H9 (cell line): ENCODE measurements around the gene FST. TPM values are rescaled to one million over a fixed set of nuclear protein-coding genes. Genes with fewer than 3 reads are reported as not detected.

Experiments used
- DNase-seq: peaks from one replicate; pipeline ENCODE4 v3.0.0-alpha.2; 2017
- H2AFZ ChIP-seq: one replicate; pipeline ENCODE4 v1.6.1; 2013; ENCODE audit warnings: mild to moderate bottlenecking, low read length, control low read depth, moderate library complexity
- H2AK5ac ChIP-seq: 2 replicates; pipeline ENCODE4 v1.6.1; 2013; ENCODE audit warnings: low read length, control low read depth, mixed read lengths; ENCODE audit not compliant: insufficient read length
- H2BK120ac ChIP-seq: one replicate; pipeline ENCODE4 v1.6.1; 2013; ENCODE audit warnings: low read depth, mild to moderate bottlenecking, low read length, control low read depth, inconsistent platforms; ENCODE audit not compliant: poor library complexity, severe bottlenecking
- H2BK12ac ChIP-seq: 2 replicates; pipeline ENCODE4 v1.6.1; 2013; ENCODE audit warnings: low read length, control low read depth, mixed read lengths, low read depth; ENCODE audit not compliant: insufficient read length
- H2BK15ac ChIP-seq: 2 replicates; pipeline ENCODE4 v1.6.1; 2013; ENCODE audit warnings: low read depth, low read length, control low read depth
- H2BK20ac ChIP-seq: one replicate; pipeline ENCODE4 v1.6.1; 2013; ENCODE audit warnings: low read depth, mild to moderate bottlenecking, low read length, control low read depth, inconsistent platforms; ENCODE audit not compliant: poor library complexity, severe bottlenecking
- H2BK5ac ChIP-seq: 2 replicates; pipeline ENCODE4 v1.6.1; 2013; ENCODE audit warnings: low read length, control low read depth, mixed read lengths; ENCODE audit not compliant: insufficient read length
- H3K14ac ChIP-seq: 2 replicates; pipeline ENCODE4 v1.6.1; 2013; ENCODE audit warnings: low read length, control low read depth; ENCODE audit not compliant: insufficient read depth
- H3K18ac ChIP-seq: 2 replicates; pipeline ENCODE4 v1.6.1; 2013; ENCODE audit warnings: low read depth, mild to moderate bottlenecking, mixed read lengths, low read length, control low read depth; ENCODE audit not compliant: insufficient read length
- H3K23ac ChIP-seq: 2 replicates; pipeline ENCODE4 v1.6.1; 2013; ENCODE audit warnings: low read length, control low read depth, mixed read lengths, low read depth; ENCODE audit not compliant: insufficient read length
- H3K23me2 ChIP-seq: 2 replicates; pipeline ENCODE4 v1.6.1; 2013; ENCODE audit warnings: low read depth, mild to moderate bottlenecking, mixed read lengths, low read length, control low read depth; ENCODE audit not compliant: insufficient read length, poor library complexity, severe bottlenecking
- H3K27ac ChIP-seq: 2 replicates; pipeline ENCODE4 v1.5.1; 2013; ENCODE audit warnings: low read length, control low read depth, mixed read lengths, low read depth; ENCODE audit not compliant: insufficient read length
- H3K27me3 ChIP-seq: 2 replicates; pipeline ENCODE4 v1.6.1; 2013; ENCODE audit warnings: low read length, control low read depth, inconsistent platforms; ENCODE audit not compliant: insufficient read depth
- H3K4ac ChIP-seq: 2 replicates; pipeline ENCODE4 v1.6.1; 2013; ENCODE audit warnings: low read depth, mild to moderate bottlenecking, control low read depth, inconsistent platforms, low read length, moderate library complexity
- H3K4me1 ChIP-seq: 2 replicates; pipeline ENCODE4 v1.6.1; 2013; ENCODE audit warnings: low read length, control low read depth, inconsistent platforms; ENCODE audit not compliant: insufficient read depth
- H3K4me2 ChIP-seq: 2 replicates; pipeline ENCODE4 v1.6.1; 2013; ENCODE audit warnings: low read length, control low read depth, mixed read lengths; ENCODE audit not compliant: insufficient read length, insufficient read depth
- H3K56ac ChIP-seq: 2 replicates; pipeline ENCODE4 v1.6.1; 2013; ENCODE audit warnings: low read depth, mild to moderate bottlenecking, mixed read lengths, low read length, control low read depth; ENCODE audit not compliant: insufficient read length
- H3K79me1 ChIP-seq: 2 replicates; pipeline ENCODE4 v1.6.1; 2013; ENCODE audit warnings: low read depth, mild to moderate bottlenecking, moderate library complexity, low read length, control low read depth, inconsistent platforms; ENCODE audit not compliant: insufficient read depth, poor library complexity, severe bottlenecking
- H3K79me2 ChIP-seq: 2 replicates; pipeline ENCODE4 v1.6.1; 2013; ENCODE audit warnings: low read length, control low read depth, inconsistent platforms; ENCODE audit not compliant: insufficient read depth
- H3K9ac ChIP-seq: 2 replicates; pipeline ENCODE4 v1.6.1; 2013; ENCODE audit warnings: low read length, control low read depth, mixed read lengths; ENCODE audit not compliant: insufficient read length; ENCODE audit errors: extremely low read depth
- H3K9me3 ChIP-seq: one replicate; pipeline ENCODE4 v1.6.1; 2013; ENCODE audit warnings: low read depth, low read length, inconsistent platforms; ENCODE audit not compliant: control insufficient read depth
- H3T11ph ChIP-seq: one replicate; pipeline ENCODE4 v1.6.1; 2013; ENCODE audit warnings: mild to moderate bottlenecking, low read length, control low read depth, inconsistent platforms
- H4K20me1 ChIP-seq: one replicate; pipeline ENCODE4 v1.6.1; 2013; ENCODE audit not compliant: control insufficient read depth, insufficient read length, insufficient read depth
- H4K5ac ChIP-seq: 2 replicates; pipeline ENCODE4 v1.6.1; 2013; ENCODE audit warnings: low read depth, mild to moderate bottlenecking, mixed read lengths, low read length, control low read depth; ENCODE audit not compliant: insufficient read length
- H4K8ac ChIP-seq: replicated peaks from 2 replicates; pipeline ENCODE4 v1.6.1; 2013; ENCODE audit warnings: low read length, control low read depth, mixed read lengths, low read depth; ENCODE audit not compliant: insufficient read length
- H4K91ac ChIP-seq: 2 replicates; pipeline ENCODE4 v1.6.1; 2013; ENCODE audit warnings: low read depth, mild to moderate bottlenecking, moderate library complexity, mixed read lengths, low read length, control low read depth; ENCODE audit not compliant: insufficient read length
- H3K27ac Mint-ChIP-seq, 3 experiments: 2 replicates in 2 of 3; 3 replicates in 1 of 3; pipeline ENCODE4 v1.8.0; 2020 to 2021; ENCODE audit warnings: mixed read lengths in 3 of 3, mild to moderate bottlenecking in 1 of 3, moderate library complexity in 1 of 3
- H3K27me3 Mint-ChIP-seq: 2 replicates; pipeline ENCODE4 v1.8.0; 2021; ENCODE audit warnings: low read depth, mild to moderate bottlenecking, moderate library complexity, mixed read lengths
- H3K36me3 Mint-ChIP-seq, 3 experiments: 2 replicates in 2 of 3; 3 replicates in 1 of 3; pipeline ENCODE4 v1.8.0; 2020 to 2021; ENCODE audit warnings: low read depth in 3 of 3, mixed read lengths in 3 of 3; ENCODE audit not compliant: insufficient read depth in 1 of 3
- H3K4me1 Mint-ChIP-seq, 2 experiments: 2 replicates each; pipeline ENCODE4 v1.8.0; 2020; ENCODE audit warnings: mixed read lengths in 2 of 2
- H3K4me3 Mint-ChIP-seq, 2 experiments: 2 replicates in 1 of 2; 3 replicates in 1 of 2; pipeline ENCODE4 v1.8.0; 2020 to 2021; ENCODE audit warnings: mild to moderate bottlenecking in 2 of 2, mixed read lengths in 2 of 2, moderate library complexity in 1 of 2
- H3K9me3 Mint-ChIP-seq, 2 experiments: 2 replicates in 1 of 2; 3 replicates in 1 of 2; pipeline ENCODE4 v1.8.0; 2020; ENCODE audit warnings: mild to moderate bottlenecking in 2 of 2, mixed read lengths in 2 of 2, moderate library complexity in 1 of 2
- WGBS: extraction: QIAGEN DNeasy Blood & Tissue Kit; methylation state at CpG from one replicate; pipeline ENCODE4 v1.1.7; 2013; ENCODE audit warnings: missing lambda C conversion rate, low lambda C conversion rate, mixed read lengths; ENCODE audit not compliant: insufficient read length; ENCODE audit errors: extremely low coverage; 5-methylcytosine and 5-hydroxymethylcytosine counted together
- total RNA-seq: library from RNA; stranded (reverse); gene quantifications from 2 replicates; pipeline ENCODE4 v1.2.1, GENCODE V29; 2021
- TF ChIP-seq, protein P1 (sequence below): fragments of 200-600 bp; sonication (generic); conservative IDR thresholded peaks from 3 replicates; pipeline ENCODE4 v1.8.0; 2021; ENCODE audit warnings: antibody characterized with exemption, mild to moderate bottlenecking

Gene FST
- total RNA-seq, 1 experiment from 2014 or later: 111 TPM

DNA sequence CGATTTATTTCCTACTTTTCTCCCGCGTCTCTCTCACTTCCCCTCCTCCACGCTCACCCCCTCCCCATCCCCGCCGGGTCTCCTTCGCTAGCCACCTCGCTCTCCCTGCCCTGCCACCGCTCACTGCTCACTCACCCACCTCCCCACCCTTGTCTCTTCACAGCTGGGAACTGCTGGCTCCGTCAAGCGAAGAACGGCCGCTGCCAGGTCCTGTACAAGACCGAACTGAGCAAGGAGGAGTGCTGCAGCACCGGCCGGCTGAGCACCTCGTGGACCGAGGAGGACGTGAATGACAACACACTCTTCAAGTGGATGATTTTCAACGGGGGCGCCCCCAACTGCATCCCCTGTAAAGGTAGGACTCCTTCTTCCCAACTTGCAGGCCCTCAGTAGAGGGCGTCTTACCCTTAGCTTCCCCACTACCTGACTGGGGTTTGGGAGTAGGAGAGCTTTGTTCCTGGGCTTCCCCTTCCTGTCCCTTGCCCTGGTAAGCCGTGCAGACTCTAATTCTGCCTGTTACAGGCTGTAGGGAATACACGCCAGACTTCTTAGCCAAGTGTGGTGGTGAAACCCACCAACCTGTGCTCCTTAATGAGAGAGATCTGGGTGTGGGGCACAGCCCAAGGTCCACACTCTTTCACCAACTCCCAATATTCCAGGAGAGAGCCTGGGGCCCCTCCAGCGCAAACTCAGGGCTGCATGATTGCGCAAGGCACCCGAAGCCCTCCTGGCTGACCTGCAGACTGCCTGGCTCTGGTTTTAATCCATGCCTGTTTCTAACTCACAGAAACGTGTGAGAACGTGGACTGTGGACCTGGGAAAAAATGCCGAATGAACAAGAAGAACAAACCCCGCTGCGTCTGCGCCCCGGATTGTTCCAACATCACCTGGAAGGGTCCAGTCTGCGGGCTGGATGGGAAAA lies 2.5 kb downstream of the FST start:
- Mint-ChIP-seq H3K4me1 (peaks cover 17 to 20% of the 10 kb centered on the region in 2 experiments), H3K27ac (peak overlapping the region; percentile 2 to 64 (median 44); a peak in 4 of 7 replicates), H3K4me3 (peak overlapping the region; percentile 98 to 99), H3K9me3 (0 out of 5 replicates have a peak, but pooled peaks cover 0 to 3% of the 10 kb centered on the region in 2 experiments), H3K27me3 (peaks cover 5% of the 10 kb centered on the region; the same call in 1 of the 2 replicates), H3K36me3 (peaks cover 19 to 53% (median 34%) of the 10 kb centered on the region in 3 experiments; a peak in 6 of 7 replicates)
- H3K9ac ChIP-seq: no peak overlapping the region
- no peak overlapping the region for H4K91ac ChIP-seq
- H4K20me1 ChIP-seq: no peaks in the 10 kb centered on the region
- no peak overlapping the region for H3K23ac ChIP-seq
- DNase-seq: peak; percentile 81
- no peak overlapping the region for H2BK120ac ChIP-seq
- H3K56ac ChIP-seq: no peak overlapping the region
- H2BK20ac ChIP-seq: no peak overlapping the region
- H2BK5ac ChIP-seq: no peak overlapping the region
- H3K79me1 ChIP-seq: no peaks in the 10 kb centered on the region
- peaks cover 5% of the 10 kb centered on the region; the same call in 1 of the 2 replicates for H3K4me1 ChIP-seq
- H2AFZ ChIP-seq: no peak overlapping the region
- TF ChIP-seq, protein P1, sequence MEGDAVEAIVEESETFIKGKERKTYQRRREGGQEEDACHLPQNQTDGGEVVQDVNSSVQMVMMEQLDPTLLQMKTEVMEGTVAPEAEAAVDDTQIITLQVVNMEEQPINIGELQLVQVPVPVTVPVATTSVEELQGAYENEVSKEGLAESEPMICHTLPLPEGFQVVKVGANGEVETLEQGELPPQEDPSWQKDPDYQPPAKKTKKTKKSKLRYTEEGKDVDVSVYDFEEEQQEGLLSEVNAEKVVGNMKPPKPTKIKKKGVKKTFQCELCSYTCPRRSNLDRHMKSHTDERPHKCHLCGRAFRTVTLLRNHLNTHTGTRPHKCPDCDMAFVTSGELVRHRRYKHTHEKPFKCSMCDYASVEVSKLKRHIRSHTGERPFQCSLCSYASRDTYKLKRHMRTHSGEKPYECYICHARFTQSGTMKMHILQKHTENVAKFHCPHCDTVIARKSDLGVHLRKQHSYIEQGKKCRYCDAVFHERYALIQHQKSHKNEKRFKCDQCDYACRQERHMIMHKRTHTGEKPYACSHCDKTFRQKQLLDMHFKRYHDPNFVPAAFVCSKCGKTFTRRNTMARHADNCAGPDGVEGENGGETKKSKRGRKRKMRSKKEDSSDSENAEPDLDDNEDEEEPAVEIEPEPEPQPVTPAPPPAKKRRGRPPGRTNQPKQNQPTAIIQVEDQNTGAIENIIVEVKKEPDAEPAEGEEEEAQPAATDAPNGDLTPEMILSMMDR: peak; percentile 66
- H2AK5ac ChIP-seq: no peak overlapping the region
- H3K4ac ChIP-seq: no peak overlapping the region
- H2BK12ac ChIP-seq: no peak overlapping the region
- WGBS: no CpG with 5 or more reads among the region's 35 CpGs
- H3K18ac ChIP-seq: no peak overlapping the region
- peak overlapping the region; percentile 4; the same call in 1 of the 2 replicates for H3K14ac ChIP-seq
- H4K5ac ChIP-seq: no peak overlapping the region
- H3K27me3 ChIP-seq: no peaks in the 10 kb centered on the region
- no peaks in the 10 kb centered on the region for H3K9me3 ChIP-seq
- H2BK15ac ChIP-seq: no peak overlapping the region
- H3K27ac ChIP-seq: no peak overlapping the region
- H3K4me2 ChIP-seq: peak overlapping the region; percentile 98
- H3K79me2 ChIP-seq: 0 out of 2 replicates have a peak, but pooled peaks cover 2% of the 10 kb centered on the region
- H3T11ph ChIP-seq: no peak overlapping the region
- peaks cover 31% of the 10 kb centered on the region for H3K23me2 ChIP-seq
- H4K8ac ChIP-seq: no peak overlapping the region
